ENCODE data around the gene TBX1.

The TBX1 gene

DNA sequence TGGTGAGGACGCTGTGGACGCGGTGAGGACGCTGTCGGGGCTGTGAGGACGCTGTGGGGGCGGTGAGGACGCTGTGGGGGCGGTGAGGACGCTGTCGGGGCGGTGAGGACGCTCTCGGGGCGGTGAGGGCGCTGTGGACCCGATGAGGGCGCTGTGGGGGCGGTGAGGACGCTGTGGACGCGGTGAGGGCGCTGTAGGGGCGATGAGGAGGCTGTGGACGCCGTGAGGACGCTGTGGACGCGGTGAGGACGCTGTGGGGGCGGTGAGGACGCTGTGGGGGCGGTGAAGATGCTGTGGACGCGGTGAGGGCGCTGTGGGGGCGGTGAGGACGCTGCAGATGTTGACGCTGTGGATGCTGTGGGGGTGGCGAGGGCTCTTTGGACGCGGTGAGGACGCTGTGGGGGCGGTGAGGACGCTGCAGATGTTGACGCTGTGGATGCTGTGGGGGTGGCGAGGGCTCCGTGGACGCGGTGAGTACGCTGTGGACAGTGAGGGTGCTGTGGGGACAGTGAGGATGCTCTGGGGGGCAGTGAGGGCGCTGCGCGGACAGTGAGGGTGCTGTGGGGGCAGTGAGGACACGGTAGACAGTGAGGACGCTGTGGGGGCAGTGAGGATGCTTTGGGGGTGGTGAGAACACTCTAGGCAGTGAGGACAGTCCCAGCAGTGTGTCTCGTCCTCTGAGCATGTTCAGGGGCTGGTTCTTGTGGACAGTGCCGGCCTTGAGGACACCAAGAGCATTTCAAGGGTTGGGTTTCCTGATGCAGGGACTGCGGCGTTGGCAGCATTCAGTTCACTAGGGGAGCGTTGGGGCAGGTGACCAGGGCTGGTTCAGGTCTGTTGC lies 33.0 kb upstream of the TBX1 start:
- DNase-seq (ENCODE audit: low read depth, low spot score): no peak
- H3K4me3 ChIP-seq (ENCODE audit: low read depth, low read length): no peak overlapping the region
- ChIA-PET POLR2A (no interaction called here), CTCF (interaction anchor here (7.0 kb wide), 1 partner anchor 188 kb away, joined by 444 read pairs; no protein-coding TSS in a partner anchor)
- no peak for TF ChIP-seq CTCF (IDR thresholded peaks at IDR 0.05; ENCODE audit: insufficient read depth, low read length, missing control alignments)

DNA sequence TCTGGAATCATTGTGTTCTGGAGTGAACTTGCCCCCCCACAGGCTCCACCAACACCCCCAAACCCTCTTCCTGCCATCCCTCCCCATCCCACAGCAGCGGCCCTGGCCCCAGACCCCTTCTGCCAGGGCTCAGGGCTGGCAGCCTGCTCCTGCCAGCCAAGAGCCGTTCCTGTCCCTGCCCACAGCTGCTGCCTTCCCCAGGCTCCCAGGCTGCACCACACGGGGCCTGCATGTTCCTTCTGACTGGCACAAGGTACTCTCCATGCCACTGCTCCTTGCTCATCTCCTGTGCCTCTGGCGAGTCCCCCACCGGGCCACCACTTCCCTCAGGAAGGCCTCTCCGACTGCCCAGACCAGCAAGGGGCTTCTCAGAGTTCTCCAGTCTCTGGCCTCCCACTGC lies 32.3 kb upstream of the TBX1 start:
- no peak for TF ChIP-seq CTCF (IDR thresholded peaks at IDR 0.05; ENCODE audit: insufficient read depth, low read length, missing control alignments)
- ChIA-PET CTCF (interaction anchor here (7.0 kb wide), 1 partner anchor 187 kb away, joined by 444 read pairs; no protein-coding TSS in a partner anchor), POLR2A (no interaction called here)
- no peak for DNase-seq (ENCODE audit: low read depth, low spot score)
- H3K4me3 ChIP-seq (ENCODE audit: low read depth, low read length): no peak overlapping the region

- no peak overlapping the region for H3K4me3 ChIP-seq (ENCODE audit: low read depth, low read length)
- TF ChIP-seq CTCF (IDR thresholded peaks at IDR 0.05; ENCODE audit: insufficient read depth, low read length, missing control alignments): no peak
- CTCF ChIA-PET: interaction anchor here (2.2 to 7.0 kb wide), 7 partner anchors 15 to 285 kb away, joined by 11 to 444 read pairs (median 58); no protein-coding TSS in a partner anchor
- no peak for DNase-seq (ENCODE audit: low read depth, low spot score)
- POLR2A ChIA-PET: no interaction called here
Measured at GRCh38 chr22:19728836-19729235, 31.7 kb upstream of the TBX1 start.

DNA sequence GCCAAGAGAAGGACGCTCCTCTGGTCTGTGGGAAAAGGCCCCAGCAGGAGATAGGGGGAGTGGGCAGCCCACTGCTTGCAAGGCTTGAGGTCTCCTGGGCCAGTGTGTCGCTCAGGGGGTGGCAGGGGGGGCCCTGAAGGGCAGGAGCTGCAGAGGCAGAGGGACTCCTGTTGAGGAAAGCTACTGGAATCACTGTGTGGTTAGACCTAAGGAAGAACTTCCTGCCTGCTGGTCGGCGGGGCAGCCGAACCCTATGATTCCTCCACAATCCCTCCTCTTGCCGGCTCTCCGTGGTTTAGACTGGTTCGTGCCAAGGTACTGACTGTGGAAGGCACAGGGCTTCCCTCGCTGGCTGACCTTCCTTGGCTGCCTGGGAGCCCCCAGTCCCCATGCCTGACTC lies 31.1 kb upstream of the TBX1 start:
- POLR2A ChIA-PET: interaction anchor here (0.6 kb wide), 1 partner anchor 126 kb away, joined by 3 read pairs; no protein-coding TSS in a partner anchor
- H3K4me3 ChIP-seq (ENCODE audit: low read depth, low read length): no peak overlapping the region
- no peak for TF ChIP-seq CTCF (IDR thresholded peaks at IDR 0.05; ENCODE audit: insufficient read depth, low read length, missing control alignments)
- CTCF ChIA-PET: interaction anchor here (1.1 to 7.0 kb wide), 20 partner anchors 10 to 305 kb away, joined by 3 to 444 read pairs (median 14); no protein-coding TSS in a partner anchor
- DNase-seq (ENCODE audit: low read depth, low spot score): no peak

DNA sequence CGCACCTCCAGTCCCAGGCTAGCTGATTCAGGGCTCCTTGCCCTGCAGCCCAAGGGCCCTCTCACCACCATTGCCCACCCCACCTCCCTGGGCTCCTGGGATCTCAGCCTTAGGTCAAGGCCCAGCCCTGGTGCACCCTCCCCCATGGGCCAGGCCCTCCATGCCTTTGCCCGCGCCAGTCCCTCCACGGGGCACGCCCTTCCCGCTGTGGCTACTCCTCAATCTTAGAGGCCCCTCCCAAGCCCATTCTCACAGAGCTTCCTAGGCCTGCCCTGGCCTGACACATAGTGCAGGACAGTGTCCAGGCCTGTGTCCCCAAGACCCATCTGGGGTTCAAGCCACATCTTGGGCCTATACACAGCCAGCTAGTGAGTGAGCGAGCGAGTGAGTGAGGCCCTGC lies 30.4 kb upstream of the TBX1 start:
- DNase-seq (ENCODE audit: low read depth, low spot score): no peak
- ChIA-PET CTCF (interaction anchor here (0.6 to 7.0 kb wide), 58 partner anchors 8 to 400 kb away, joined by 3 to 444 read pairs (median 5); partner anchors contain the start of genes COMT, GNB1L, RTL10 and TXNRD2), POLR2A (interaction anchor here (1.4 kb wide), 1 partner anchor 180 kb away, joined by 7 read pairs; no protein-coding TSS in a partner anchor)
- H3K4me3 ChIP-seq (ENCODE audit: low read depth, low read length): no peak overlapping the region
- no peak for TF ChIP-seq CTCF (IDR thresholded peaks at IDR 0.05; ENCODE audit: insufficient read depth, low read length, missing control alignments)

Data from AG04449 (cell line).